Activated CD8-positive, alpha-beta T cell treated with anti-CD3 and anti-CD28 coated beads for 36 hours (primary cell): ENCODE data around the gene BTG1. TPM values are rescaled to one million over a fixed set of nuclear protein-coding genes. Genes with fewer than 3 reads are reported as not detected.
"Not testable (repeated sequence)": the region's sequence is repeated elsewhere in the genome, so short reads cannot be mapped to it uniquely, and the experiment has no call there.

Source experiments
- ATAC-seq: fragments of 200-7000 bp; cut with Tn5 transposase; one replicate; pipeline ENCODE4 v1.10.0; 2021; ENCODE audit warnings: mild to moderate bottlenecking, moderate library complexity
- CTCF ChIA-PET: fragments of 350-600 bp; sonication (Branson Sonifier 250); formaldehyde crosslinking; loops from one replicate; lab custom pipeline; 2021; ENCODE audit warnings: antibody characterized with exemption; lab: Charles Lee
- POLR2A ChIA-PET: fragments of 350-600 bp; sonication (Branson Sonifier 250); formaldehyde crosslinking; loops from one replicate; lab custom pipeline; 2021; ENCODE audit warnings: antibody characterized with exemption; lab: Charles Lee
- DNase-seq: peaks from one replicate; pipeline ENCODE4 v3.0.0-alpha.2; 2020
- H3K27ac Mint-ChIP-seq: one replicate; pipeline ENCODE4 v1.8.0; 2021; ENCODE audit warnings: mild to moderate bottlenecking, mixed read lengths
- H3K27me3 Mint-ChIP-seq: one replicate; pipeline ENCODE4 v1.8.0; 2021; ENCODE audit warnings: mixed read lengths
- H3K36me3 Mint-ChIP-seq: one replicate; pipeline ENCODE4 v1.8.0; 2021; ENCODE audit warnings: low read depth, mixed read lengths
- H3K4me1 Mint-ChIP-seq: one replicate; pipeline ENCODE4 v1.8.0; 2021; ENCODE audit warnings: low read depth, mixed read lengths
- H3K4me3 Mint-ChIP-seq: one replicate; pipeline ENCODE4 v1.8.0; 2021; ENCODE audit warnings: mild to moderate bottlenecking, moderate library complexity, mixed read lengths
- H3K9me3 Mint-ChIP-seq: one replicate; pipeline ENCODE4 v1.8.0; 2021; ENCODE audit warnings: mixed read lengths
- CTCF ChIP-seq: fragments of 200-600 bp; IDR thresholded peaks from one replicate; pipeline ENCODE4 v1.8.0; 2022; ENCODE audit warnings: antibody characterized with exemption, mild to moderate bottlenecking
- intact Hi-C: fragments of 100-400 bp; cut with micrococcal nuclease; formaldehyde crosslinking; loops from one replicate; pipeline ENCODE4 v1.10.0; 2022
- total RNA-seq, 2 experiments: library from RNA; stranded (reverse); gene quantifications; one replicate each; pipeline ENCODE4 v1.2.3, GENCODE V29; 2021

BTG1 gene
- total RNA-seq, 2 experiments from 2014 or later: 197 to 200 TPM

- DNase-seq (peak; percentile 42), ATAC-seq (peak; percentile 95)
- Mint-ChIP-seq H3K27ac (peak overlapping the region; percentile 70), H3K4me1 (peaks cover 35% of the 10 kb centered on the region), H3K27me3 (no peaks in the 10 kb centered on the region), H3K36me3 (peaks cover 21% of the 10 kb centered on the region), H3K4me3 (no peak overlapping the region), H3K9me3 (peaks cover 14% of the 10 kb centered on the region)
- CTCF ChIA-PET: interaction anchor here (2.2 kb wide), 1 partner anchor 18 kb away, joined by 4 read pairs; no protein-coding TSS in a partner anchor
- intact Hi-C loops: no loop called here
- TF ChIP-seq CTCF: no peak
- POLR2A ChIA-PET: interaction anchor here (0.6 to 1.2 kb wide), 5 partner anchors 9 to 119 kb away, joined by 3 to 8 read pairs (median 4); no protein-coding TSS in a partner anchor
Measured at GRCh38 chr12:92096346-92097136, 49.1 kb downstream of the BTG1 start.

GRCh38 chr12:92094751-92095161 lies 50.9 kb downstream of the BTG1 start:
- peaks cover 3% of the 10 kb centered on the region for H3K9me3 Mint-ChIP-seq
- no peak for TF ChIP-seq CTCF
- intact Hi-C loops: no loop called here
- POLR2A ChIA-PET: no interaction called here
- CTCF ChIA-PET: no interaction called here
- H3K4me3 Mint-ChIP-seq: no peak overlapping the region
- ATAC-seq (no peak), DNase-seq (no peak)
- H3K27ac Mint-ChIP-seq: no peak overlapping the region
- H3K36me3 Mint-ChIP-seq: peaks cover 8% of the 10 kb centered on the region
- H3K27me3 Mint-ChIP-seq: no peaks in the 10 kb centered on the region
- peaks cover 34% of the 10 kb centered on the region for H3K4me1 Mint-ChIP-seq

- H3K36me3 Mint-ChIP-seq, intact Hi-C loops, ATAC-seq, CTCF ChIA-PET, H3K9me3 Mint-ChIP-seq, H3K27ac Mint-ChIP-seq, H3K4me3 Mint-ChIP-seq, H3K27me3 Mint-ChIP-seq, POLR2A ChIA-PET: not testable (repeated sequence)
- DNase-seq: peak; percentile 41
- H3K4me1 Mint-ChIP-seq: peaks cover 38% of the 10 kb centered on the region
Measured at GRCh38 chr12:92094301-92094700, 51.3 kb downstream of the BTG1 start.
